C4-2B (cell line): ENCODE data around the gene ARHGAP12.

Source experiments
- CTCF ChIP-seq: fragments of 450-650 bp; conservative IDR thresholded peaks from 2 replicates; pipeline ENCODE4 v1.5.1; 2017; ENCODE audit warnings: mild to moderate bottlenecking
- ZFX ChIP-seq: fragments of 450-650 bp; IDR thresholded peaks from 2 replicates; pipeline ENCODE4 v1.6.1; 2017

GRCh38 chr10:31866118-31866670 lies 62.4 kb downstream of the ARHGAP12 start:
- TF ChIP-seq CTCF (no peak), ZFX (no peak)
